Fibroblast of skin of right quadriceps (primary cell): ENCODE results near the gene RAB6A.
"Not testable (repeated sequence)": the region's sequence is repeated elsewhere in the genome, so short reads cannot be mapped to it uniquely, and the experiment has no call there.

Experiments used
- DNase-seq: peaks from one replicate; pipeline ENCODE4 v3.0.0-alpha.2; 2013

Gene RAB6A

DNA sequence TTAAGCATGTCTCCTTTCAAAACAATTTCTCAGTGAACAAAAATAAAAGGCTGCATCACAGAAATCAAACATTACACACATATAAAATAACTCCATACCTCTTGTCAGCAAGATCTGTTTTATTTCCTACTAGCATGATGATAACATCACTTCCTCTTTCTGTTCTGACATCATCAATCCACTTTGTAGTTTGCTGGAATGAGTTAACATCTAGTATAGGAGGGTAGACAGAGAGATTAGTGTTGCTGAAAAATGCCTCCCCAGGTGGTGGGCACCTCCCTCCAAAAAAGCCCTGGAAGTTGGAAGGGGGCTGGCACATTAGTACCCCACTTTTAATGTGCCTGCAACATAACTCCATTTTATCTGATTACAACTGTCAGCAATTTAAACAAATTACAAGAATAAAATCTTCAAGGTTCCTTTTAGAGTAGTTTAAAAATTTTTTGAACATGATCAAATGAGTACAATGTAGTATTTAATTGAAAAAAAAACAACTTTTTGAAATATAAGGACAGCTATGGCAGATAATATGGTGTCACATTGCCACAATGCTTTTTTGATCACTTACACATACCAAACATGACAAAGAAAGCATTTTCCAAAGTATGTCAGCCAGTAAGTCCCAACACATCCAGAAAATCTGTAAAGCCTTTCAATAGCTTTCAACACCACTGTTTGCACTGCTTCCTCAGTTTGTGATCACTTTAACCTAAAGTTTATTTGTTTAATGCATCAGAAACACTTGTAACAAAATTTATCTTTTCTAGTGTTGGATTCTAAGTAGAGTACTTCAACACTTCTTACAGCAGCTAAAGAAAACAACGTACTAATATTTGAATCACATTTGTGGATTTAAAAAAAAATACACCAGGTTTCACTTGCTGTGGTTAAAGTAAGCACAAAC is 44.5 kb downstream of the RAB6A start:
- peak; percentile 8 for DNase-seq

DNA sequence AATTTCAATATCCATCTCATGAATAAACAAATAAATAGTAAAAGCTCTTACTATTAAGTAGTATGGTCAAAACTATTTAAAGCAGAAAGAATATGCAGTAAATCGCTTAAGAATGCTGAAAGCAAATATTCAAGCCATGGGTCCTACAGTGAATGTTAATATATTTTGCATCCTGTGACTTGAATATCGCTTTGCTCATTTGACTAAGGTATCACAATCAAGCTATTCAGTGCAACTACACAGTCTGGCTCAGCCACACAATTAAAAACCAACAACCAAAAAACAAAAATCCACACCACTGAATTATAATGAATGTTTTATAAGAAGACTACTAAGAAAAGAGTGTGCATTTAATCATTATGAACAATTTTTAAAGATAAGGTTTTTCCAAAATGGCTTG is 45.3 kb downstream of the RAB6A start:
- no peak for DNase-seq

DNA sequence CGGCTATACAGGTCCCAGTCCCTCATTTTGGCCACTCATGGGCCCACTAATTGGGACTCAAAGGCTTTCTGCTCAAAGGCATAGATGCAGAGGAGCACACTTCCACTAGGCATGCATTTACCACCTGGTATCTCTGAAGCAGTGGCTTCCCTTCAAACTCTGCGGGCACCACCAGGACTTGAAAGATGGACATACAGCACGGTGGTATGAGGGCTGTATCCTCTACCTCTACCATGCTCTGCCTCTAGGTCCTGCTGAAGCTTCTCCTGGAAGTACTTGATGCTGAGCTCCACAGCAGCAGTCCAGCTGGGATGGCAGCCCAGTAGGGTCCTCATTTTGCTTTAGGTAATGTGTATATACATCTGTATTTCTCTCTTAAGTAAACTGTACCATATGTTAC is 49.9 kb downstream of the RAB6A start:
- no peak for DNase-seq

DNA sequence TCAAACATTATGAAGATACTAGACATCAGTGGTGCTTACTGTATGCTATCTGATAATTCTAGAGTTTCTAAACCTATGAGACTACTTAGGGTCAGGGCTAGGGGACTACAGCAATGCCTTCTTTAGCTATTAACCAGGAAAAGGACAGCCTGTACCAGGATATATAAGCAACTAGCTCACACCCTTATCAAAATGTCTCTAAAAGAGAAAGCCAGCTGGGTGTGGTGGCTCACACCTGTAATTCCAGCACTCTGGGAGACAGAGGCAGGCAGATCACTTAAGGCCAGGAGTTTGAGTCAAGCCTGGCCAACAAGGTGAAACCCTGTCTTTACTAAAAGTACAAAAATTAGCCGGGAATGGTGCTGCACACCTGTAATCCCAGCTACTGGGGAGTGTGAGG is 55.8 kb downstream of the RAB6A start:
- no peak for DNase-seq

DNA sequence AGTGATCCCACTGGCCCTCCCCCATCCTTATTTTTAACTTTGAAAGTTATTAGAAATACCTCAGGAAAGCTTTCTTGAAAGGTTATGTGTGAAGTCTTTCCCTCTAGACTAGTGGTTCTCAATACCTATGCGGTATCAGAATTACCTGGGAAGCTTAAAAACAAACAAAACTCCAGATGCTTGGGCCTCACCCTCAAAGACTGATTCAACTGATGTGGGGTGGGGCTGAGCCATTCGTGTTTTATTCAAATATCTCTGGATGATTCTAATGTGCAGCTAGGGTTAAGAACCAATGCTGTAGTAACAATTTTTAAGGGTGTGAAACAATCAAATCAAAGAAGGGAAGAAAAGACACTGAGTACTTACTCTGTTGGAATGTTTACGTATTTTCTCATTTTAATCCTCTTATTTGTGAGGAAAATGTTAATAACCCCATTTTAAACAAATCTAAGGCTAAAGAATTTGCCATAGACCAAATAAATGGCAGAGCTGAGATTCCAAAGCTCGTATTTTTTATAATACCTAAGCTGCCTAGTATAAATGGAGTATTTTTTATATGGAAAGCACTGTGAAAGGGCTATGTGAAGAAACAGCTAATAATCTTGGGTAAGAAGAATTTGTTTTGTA is 66.9 kb downstream of the RAB6A start:
- no peak for DNase-seq

DNA sequence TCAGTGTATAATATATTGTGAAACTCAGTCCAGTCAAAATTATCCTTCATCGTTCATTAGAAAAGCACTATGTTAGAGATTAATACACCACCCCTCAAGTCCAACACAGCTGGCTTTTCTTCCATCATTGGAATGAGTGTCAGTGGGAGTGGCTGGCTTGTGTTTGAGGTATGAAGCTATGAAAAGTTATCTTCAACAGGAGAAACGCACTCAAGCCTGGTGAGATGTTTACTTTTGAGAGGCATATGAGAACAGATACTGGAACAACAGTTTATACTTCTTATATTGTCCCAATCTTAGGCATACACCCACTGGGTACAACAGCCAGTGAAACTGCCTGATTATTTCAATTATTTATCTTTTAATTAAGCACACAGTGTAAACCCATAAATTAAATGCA is 80.2 kb downstream of the RAB6A start:
- DNase-seq, result no peak

DNA sequence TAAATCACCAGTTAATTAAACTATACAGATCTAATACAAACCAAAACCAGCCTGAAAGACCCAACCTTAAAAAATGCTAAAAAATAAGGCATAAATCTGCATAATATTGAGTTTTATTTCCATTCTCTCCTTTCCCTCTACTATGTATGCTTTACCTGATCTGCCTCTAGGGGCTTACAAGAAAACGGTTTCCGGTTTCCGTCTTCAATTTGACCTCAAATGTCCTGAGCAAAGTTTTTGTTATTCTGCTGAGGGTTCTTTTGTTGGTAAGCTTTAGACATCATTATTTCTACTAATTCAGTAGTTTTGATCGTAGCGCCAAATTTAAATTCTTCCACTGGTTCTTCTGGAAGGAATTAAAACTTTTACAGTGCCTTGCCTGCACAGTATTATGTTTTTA is 84.3 kb downstream of the RAB6A start:
- not testable (repeated sequence) for DNase-seq

DNA sequence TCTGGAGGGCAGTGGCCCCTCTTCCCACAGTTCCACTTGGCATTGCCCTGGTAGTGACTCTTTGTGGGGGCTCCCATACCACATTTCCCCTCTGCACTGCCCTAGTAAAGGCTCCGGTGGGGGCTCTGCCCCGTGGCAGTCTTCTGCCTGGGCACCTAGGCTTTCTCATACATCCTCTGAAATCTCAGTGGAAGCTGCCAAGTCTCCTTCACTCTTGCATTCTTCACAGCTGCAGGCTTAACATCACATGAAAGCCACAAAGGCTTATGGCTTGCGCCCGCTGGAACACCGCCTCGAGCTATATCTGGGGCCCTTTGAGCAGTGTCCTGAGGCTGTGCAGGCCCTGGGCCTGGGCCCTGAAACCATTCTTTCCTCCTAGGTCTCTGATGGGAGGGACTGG is 89.2 kb downstream of the RAB6A start:
- no peak for DNase-seq

DNA sequence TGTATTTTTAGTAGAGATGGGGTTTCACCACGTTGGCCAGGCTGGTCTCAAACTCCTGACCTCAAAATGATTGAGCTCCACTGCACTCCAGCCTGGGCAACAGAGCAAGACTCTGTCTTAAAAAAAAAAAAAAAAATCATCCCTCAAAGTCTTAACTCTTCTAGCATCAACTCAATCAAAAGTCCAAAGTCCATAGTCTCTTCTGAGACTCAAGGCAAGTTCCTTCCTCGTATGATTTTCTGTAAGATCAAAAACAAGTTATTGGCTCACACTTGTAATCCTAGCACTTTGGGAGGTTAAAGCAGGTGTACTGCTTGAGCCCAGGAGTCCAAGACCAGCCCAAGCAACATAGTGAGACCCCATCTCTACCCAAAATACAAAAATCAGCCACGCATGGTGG is 90.1 kb downstream of the RAB6A start:
- DNase-seq, result no peak

DNA sequence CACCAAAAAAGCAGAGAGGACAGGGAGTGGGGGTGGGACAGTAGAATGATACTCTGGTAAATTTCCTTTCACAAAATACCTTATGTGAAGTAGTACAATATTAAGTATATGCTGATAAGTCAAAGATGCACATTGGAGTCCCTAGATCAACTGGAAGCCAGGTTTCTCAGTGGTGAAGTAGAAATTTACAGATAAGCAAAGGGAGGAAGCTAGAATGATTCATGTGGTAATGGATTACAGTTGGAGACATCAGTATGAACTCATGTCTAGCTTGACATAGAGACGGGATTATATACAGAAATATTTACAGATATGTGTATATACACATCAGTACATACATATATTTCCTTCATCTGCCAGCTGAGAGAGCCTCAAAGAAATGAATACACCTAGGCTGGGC is 93.0 kb downstream of the RAB6A start:
- DNase-seq, result no peak

DNA sequence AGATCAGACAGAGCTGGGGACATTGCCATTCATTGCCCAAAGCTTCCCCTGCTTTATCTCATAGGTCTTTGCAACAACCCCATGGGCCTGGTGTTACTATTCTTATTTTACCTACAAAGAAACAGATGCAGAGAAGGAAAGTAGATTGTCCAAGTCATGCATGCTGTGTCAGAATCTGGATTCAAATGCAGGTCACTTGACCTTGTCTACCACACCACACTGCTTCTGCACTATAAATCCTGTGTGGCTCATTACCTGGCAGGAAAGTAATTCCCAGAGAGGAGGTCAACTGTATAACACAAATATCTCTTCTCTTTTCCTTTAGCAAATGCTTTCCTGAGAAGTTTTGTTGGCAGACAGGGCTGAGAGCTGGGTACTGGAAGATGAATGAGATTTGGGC is 96.0 kb downstream of the RAB6A start:
- DNase-seq, result no peak

DNA sequence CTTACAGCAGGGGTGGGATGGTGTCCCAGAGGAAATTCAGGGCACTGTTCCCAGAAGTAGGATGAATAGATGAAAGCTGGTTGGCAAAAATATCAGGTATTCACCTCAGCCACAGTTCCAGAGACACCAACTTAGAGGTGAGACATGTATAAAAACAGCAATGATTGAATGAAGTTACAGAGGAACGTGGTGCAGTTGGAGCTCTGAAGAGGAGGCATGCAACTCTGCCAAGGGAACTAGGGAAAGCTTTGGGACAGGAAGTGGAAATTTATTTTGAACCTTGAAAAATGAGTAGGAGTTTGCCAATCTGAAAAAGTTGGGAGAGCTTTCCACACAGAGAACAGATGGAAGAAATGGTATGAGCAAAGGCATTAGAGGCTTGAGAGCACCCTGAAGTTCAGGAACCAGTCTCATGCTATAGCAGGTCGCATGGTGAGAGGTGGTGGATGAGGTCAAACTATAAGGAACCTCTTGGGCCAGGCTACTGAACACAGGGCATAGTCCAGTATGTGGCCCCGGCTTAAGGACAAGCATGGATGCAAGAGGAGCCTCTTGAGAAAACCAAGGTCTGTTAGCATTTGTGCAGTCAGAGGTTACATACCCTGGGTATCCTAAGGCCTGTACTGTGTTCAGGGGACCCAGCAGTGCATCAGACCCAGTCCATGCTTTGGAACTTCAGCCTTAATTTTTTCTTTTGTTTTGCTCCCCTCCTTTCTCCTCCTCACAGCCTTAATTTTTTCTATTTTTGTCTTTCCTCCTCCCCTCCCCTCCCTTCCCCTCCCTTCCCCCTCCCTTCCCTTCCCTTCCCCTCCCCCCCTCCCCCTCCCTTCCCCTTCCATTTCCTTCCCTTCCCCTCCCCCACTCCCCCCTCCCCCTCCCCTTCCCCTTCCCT is 97.0 kb downstream of the RAB6A start:
- DNase-seq, result no peak

DNA sequence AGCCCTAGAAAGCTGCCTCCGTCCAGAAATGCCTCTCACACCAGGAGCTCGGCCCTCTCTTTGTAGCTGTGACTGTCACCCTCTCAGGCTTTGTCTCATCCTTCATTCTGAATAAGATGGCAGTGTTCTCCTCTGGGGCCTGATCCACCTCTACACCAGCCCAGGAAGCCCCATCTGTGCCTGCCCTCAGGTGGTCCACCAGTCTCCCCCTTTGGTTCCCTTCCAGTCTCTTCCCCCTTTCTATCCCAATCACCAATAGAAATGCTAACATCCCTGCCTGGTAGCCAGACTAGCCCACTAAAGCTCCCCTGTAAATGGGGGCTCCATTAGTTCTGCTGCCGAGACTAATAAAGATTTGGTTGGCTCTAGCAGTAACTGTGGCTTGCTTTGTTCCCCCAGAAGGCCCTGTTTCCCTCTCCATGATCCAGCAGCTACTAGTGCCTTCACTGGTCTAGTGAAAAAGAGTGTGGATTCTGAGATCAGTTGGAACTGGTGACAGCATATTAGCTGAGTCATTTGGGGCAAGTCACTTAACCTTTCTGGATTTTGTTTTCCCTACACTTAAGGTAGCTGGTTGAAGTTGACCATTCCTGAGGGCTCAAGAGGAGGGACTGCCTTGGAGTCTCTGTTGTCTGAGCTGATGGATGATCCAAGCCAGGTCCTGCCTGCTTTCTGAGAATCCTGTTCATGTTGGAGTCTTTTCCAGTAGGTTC is 98.3 kb downstream of the RAB6A start:
- no peak for DNase-seq

DNA sequence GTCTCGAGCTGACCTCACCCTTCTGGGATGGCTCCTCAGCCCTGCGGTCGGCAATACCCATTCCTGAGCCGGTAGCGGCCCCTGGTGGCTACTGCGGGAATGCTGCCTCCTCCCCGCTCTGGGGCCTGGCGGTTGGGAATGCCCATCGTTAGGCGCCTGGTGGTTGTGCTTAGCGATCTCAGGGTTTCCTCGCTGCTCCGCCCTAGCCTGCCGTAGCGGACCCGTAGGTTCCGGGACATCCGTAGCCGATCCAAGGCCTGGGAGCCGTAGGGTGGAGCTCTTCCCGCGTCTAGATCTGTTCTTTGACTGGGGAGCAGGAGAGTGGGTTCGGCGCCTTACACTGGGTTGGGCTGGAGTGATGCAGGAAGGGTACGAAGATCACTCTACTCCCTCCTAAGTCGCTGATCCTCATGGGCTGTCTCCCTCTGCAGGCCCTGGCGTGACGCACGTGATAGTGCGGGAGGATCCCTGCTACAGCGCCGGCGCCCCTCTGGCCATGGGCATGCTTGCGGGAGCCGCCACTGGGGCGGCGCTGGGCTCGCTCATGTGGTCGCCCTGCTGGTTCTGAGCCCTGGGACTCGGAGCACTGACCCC is 99.7 kb downstream of the RAB6A start:
- DNase-seq, result peak; percentile 83

DNA sequence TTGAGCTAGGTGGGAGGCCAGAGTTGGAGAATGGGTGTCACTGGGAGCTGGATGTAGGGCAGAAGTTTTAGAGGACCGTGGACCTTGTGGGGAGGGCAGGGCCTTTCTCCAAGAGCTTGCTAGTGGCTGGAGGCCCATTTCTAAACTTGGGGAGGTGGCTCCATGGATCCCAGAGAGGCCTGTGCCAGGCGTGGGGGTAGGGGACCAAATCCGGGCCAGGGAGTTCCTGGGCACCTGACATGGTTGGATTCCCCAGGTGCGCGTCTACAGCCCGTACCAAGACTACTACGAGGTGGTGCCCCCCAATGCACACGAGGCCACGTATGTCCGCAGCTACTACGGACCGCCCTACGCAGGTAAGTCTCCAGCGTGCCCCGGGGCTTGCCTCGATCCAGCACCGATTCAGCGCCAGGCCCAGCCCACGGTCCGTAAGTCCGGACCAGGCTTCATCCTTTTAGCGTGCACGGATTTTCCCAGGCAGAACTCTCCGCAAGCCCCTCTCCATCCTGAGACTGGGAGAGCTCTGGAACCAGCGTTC is 100.3 kb downstream of the RAB6A start:
- no peak for DNase-seq

DNA sequence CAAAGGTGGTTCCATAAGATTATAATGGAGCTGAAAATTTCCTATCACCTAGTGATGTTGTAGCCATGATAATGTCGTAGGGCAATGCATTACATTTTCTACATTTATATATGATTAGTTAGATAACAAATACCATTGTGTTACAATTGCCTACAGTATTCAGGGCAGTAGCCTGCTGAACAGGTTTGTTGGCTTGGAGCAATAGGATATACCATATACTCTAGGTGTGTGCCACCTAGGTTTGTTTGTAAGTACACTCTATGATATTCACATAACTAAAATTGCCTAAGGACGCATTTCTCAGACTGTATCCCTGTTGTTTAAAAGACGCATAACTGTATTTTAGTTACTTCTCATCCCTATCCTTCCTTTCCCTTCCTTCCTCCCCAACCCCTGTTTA is 100.9 kb downstream of the RAB6A start:
- no peak for DNase-seq

DNA sequence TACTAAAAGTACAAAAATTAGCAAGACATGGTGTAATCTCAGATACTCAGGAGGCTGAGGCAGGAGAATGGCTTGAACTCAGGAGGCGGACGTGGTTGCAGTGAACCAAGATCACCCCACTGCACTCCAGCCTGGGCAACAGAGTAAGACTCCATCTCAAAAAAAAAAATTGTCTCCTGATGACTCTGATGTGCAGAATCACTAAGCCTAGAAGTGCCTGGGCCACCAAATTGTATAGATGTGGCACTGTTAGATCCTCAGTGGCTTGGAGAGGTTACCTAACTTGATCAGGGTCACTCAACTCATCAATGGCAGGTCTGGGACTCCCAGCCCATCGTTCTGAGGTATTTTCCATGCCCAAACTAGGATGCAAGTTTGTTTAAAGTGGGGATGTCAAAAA is 103.9 kb downstream of the RAB6A start:
- no peak for DNase-seq

DNA sequence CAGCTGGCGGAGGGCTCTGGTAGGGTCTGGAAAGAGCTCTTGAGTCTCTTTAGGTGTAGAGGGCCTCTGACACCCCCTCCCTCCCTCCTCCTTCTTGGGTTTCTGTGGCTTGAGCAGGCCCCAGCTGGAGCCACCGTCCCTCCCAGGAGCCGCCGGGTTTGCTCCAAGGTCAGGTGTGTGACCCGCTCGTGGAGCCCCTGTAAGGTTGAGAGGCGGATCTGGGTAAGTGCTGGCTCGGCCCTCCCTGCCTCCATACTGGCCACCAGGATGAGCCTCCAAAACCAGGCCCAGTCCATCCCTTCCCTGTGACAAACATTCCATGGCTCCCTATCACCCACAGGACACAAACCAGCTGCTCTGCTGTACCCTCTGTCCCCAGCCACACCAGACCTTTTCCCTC is 105.2 kb downstream of the RAB6A start:
- DNase-seq, result no peak

DNA sequence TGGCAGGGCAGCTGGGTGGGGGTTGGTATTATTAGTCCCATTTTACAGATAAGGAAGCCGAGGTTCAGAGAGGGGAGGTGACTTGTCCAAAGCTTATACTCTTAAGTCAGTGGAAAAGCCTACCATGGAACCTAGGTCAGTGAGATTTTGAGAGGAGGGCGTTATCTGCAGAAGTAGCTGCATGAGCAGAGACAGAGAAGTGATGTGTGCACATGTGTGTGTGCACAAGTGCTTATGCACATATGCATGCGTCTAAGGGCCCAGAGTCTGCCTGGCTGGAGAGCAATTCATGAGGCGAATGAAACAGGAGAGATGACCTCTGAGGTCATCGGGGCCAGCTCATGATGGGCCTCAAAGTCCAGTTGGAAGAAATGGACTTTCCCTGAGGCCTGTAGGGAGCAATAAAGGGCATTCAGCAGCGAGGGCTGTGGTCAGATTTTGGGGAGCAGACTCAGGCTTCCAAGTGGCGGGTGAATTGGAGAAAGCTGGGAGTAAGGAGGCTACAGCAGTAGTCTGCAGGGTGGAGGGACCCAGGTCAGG is 106.3 kb downstream of the RAB6A start:
- DNase-seq, result no peak

DNA sequence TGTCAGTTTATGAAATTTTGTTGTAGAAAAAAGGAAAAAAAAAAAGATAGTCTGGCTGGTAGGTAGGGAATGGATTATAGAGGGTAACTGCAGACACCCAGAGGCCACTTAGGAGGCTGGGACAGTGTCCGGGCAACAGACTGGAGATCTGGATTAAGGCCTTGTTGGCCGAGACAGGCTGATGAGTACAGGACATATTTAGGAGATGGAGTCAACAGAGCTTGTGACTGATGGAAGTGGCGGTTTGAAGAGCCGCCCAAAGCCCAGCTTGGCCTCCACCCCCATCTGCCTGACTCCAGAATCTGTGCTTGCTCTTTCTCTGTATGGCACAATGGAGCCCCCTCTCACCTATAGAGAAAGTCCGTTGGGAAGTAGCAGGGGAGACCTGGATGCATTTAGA is 106.9 kb downstream of the RAB6A start:
- no peak for DNase-seq

DNA sequence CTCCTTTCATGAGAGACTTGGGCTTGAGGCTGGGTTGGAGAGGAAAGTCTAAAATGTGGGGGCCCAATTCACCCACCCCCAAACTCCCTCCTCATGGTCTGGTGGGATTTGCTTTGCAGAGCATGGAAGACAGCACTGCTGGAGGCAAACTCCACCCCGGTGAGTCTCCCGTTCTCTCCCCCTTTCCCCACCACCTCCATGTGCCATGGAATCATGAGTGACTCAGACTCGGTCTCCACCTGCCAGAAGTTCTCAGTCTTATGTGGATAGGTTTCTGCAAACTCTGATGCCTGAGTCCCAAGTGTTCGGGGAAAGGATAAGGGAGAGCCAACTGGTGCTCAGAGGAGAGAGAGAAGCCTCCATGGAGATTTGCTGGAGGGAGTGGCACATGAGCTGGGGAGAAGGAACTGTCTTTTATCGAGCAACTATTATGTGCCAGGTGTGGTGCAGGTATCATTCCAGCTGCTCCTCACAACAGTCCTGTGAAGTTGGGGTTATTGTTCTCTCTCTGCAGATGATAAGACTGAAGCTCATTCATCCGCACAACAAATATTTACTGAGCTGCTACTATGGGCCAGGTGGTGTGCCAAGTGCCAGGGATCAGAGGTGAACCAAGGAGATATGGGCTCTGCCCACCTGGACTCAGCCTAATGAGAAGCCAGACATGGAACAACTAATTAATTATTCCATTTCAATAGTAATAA is 107.9 kb downstream of the RAB6A start:
- DNase-seq, result no peak
